Mucosa of stomach (tissue), 1 donor: ENCODE results near the gene IQSEC2.

Experiments
- H3K27me3 ChIP-seq: one replicate; pipeline ENCODE4 v1.7.0; 2013; ENCODE audit warnings: mild to moderate bottlenecking, low read length; ENCODE audit not compliant: control insufficient read depth, insufficient read depth
- H3K36me3 ChIP-seq: one replicate; pipeline ENCODE4 v1.7.0; 2013; ENCODE audit warnings: low read length; ENCODE audit not compliant: control insufficient read depth, insufficient read depth
- H3K4me1 ChIP-seq: one replicate; pipeline ENCODE4 v1.7.0; 2013; ENCODE audit warnings: mild to moderate bottlenecking, low read length; ENCODE audit not compliant: control insufficient read depth, insufficient read depth
- H3K4me3 ChIP-seq: one replicate; pipeline ENCODE4 v1.7.0; 2013; ENCODE audit warnings: low read length
- H3K9ac ChIP-seq: one replicate; pipeline ENCODE4 v1.7.0; 2013; ENCODE audit warnings: mild to moderate bottlenecking, low read length, moderate library complexity
- H3K9me3 ChIP-seq: one replicate; pipeline ENCODE4 v1.7.0; 2013; ENCODE audit warnings: mild to moderate bottlenecking, low read length, moderate library complexity; ENCODE audit not compliant: control insufficient read depth
- donor health status: Pancreatic carcinoma.

IQSEC2 gene

GRCh38 chrX:53244610-53245009 is 36.8 kb downstream of the IQSEC2 start:
- H3K4me3 ChIP-seq, result no peak overlapping the region
- H3K36me3 ChIP-seq, result no peaks in the 10 kb centered on the region
- no peak overlapping the region for H3K9ac ChIP-seq
- no peaks in the 10 kb centered on the region for H3K9me3 ChIP-seq
- H3K27me3 ChIP-seq, result no peaks in the 10 kb centered on the region
- no peaks in the 10 kb centered on the region for H3K4me1 ChIP-seq

DNA sequence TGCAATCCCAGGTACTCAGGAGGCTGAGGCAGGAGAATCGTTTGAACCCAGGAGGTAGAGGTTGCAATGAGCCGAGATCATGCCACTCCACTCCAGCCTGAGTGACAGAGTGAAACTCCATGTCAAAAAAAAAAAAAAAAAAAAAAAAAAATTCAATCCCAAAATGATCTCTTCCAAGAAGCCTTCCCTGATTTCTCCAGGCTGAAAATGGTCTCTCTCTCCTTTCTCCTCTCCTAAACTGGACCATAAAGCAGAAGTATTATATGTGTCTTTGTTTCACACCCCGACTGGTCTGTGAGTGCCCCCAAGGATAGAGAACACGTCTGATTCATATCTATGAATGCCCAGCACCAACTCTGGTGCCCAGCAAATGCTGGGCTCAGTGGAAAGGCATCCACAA is 39.1 kb downstream of the IQSEC2 start:
- Histone ChIP-seq H3K4me3 (no peak overlapping the region), H3K36me3 (no peaks in the 10 kb centered on the region), H3K9ac (no peak overlapping the region), H3K4me1 (no peaks in the 10 kb centered on the region), H3K9me3 (no peaks in the 10 kb centered on the region), H3K27me3 (no peaks in the 10 kb centered on the region)

GRCh38 chrX:53241558-53241957 is 39.8 kb downstream of the IQSEC2 start:
- Histone ChIP-seq H3K4me3 (no peak overlapping the region), H3K9me3 (no peaks in the 10 kb centered on the region), H3K9ac (no peak overlapping the region), H3K27me3 (no peaks in the 10 kb centered on the region), H3K4me1 (no peaks in the 10 kb centered on the region), H3K36me3 (no peaks in the 10 kb centered on the region)

GRCh38 chrX:53239474-53239873 is 41.9 kb downstream of the IQSEC2 start:
- H3K9me3 ChIP-seq, result no peaks in the 10 kb centered on the region
- no peak overlapping the region for H3K9ac ChIP-seq
- no peaks in the 10 kb centered on the region for H3K36me3 ChIP-seq
- H3K27me3 ChIP-seq, result no peaks in the 10 kb centered on the region
- H3K4me1 ChIP-seq, result no peaks in the 10 kb centered on the region
- H3K4me3 ChIP-seq, result no peak overlapping the region

DNA sequence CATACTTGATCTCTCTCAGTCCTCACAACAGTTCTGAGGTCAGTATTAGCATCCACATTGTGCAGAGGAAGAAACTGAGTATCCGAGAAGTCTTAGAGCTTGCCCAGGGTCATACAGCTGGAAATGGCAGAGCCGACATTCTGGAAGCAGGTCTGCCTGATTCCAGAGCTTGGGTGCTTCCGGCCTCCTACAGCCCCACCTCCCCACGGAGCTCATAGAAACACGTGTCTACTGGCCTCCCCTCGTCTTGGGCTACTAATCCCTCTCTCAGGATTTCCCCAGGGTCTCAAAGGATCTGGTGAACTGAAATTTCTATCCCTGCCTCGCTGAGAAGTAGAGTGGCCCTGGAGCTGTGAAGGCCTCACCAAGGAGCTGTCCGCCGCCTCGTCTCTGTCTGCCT is 44.3 kb downstream of the IQSEC2 start:
- H3K9me3 ChIP-seq, result no peaks in the 10 kb centered on the region
- no peaks in the 10 kb centered on the region for H3K27me3 ChIP-seq
- H3K36me3 ChIP-seq, result no peaks in the 10 kb centered on the region

GRCh38 chrX:53236025-53236679 is 45.2 kb downstream of the IQSEC2 start:
- H3K27me3 ChIP-seq, result no peaks in the 10 kb centered on the region
- H3K9me3 ChIP-seq, result no peaks in the 10 kb centered on the region

More for the DNA sequence above, 44.3 kb downstream of the IQSEC2 start:
- Histone ChIP-seq H3K4me1 (no peaks in the 10 kb centered on the region), H3K9ac (no peak overlapping the region), H3K4me3 (no peak overlapping the region)

DNA sequence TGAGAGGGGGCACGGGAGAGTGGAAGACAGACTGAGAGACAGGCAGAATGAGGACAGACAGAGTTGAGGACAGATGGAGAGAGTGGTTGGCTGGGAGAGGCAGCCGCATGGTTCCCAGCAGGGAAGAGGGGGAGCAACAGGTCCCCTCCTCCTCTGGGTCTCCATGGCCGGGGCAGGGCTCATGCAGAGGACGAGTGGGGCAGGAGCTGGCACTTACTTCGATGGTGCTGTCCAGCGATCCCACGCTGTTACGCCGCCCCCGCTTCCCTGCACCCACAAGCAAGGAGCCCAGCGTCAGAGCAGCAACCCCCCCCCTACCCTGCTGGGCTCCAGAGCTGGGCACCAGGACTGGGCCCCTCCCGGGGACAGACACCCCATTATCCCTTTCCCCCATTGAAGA is 45.8 kb downstream of the IQSEC2 start:
- Histone ChIP-seq H3K4me1 (no peaks in the 10 kb centered on the region), H3K27me3 (no peaks in the 10 kb centered on the region), H3K36me3 (no peaks in the 10 kb centered on the region), H3K4me3 (no peak overlapping the region), H3K9ac (no peak overlapping the region), H3K9me3 (no peaks in the 10 kb centered on the region)

More at GRCh38 chrX:53236025-53236679, 45.2 kb downstream of the IQSEC2 start:
- Histone ChIP-seq H3K36me3 (no peaks in the 10 kb centered on the region), H3K4me1 (no peaks in the 10 kb centered on the region), H3K9ac (no peak overlapping the region), H3K4me3 (no peak overlapping the region)

DNA sequence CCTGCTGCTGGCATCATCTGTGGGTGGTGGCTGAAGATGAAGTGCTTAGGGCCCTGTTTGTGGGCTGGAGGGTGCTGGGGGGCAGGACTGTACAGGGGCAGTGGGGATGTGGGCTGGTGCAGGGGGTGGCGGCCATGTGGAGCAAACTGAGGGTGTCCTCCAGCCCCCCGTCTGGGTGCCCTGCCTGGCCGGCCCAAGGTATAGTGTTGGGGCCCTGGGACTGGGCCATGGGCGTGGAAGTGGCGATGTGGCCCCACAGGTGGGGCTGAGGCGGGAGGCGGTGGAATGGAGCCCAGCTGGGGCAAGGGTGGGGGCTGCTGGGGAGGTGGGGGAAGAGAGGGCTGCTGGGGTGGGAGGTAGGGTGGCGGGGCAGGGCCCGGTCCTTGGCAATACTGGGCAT is 46.9 kb downstream of the IQSEC2 start:
- Histone ChIP-seq H3K4me3 (no peak overlapping the region), H3K27me3 (no peaks in the 10 kb centered on the region), H3K9me3 (no peaks in the 10 kb centered on the region), H3K9ac (no peak overlapping the region), H3K36me3 (no peaks in the 10 kb centered on the region), H3K4me1 (no peaks in the 10 kb centered on the region)

DNA sequence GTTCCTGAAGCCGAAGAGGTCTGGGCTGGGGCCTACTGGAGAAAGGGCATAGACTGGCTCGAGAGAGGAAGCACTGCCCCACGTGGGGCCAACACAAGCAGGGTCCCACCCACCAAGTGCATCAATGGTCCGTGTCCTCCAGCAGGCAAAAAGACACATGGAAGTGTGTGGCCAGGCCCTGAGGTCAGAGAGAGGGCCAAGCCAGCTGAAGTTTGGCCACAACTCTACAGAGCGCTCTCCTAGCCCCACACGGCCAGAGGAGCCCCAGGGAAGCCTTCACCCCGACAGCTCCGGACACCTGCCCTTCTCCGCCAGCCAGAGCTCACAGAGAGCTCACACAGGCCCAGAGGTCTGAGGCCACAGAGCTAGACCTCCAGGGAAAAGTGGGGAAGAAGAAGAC is 47.8 kb downstream of the IQSEC2 start:
- no peak overlapping the region for H3K4me3 ChIP-seq
- H3K9ac ChIP-seq, result no peak overlapping the region
- H3K4me1 ChIP-seq, result no peaks in the 10 kb centered on the region
- H3K36me3 ChIP-seq, result no peaks in the 10 kb centered on the region
- H3K9me3 ChIP-seq, result no peaks in the 10 kb centered on the region
- no peaks in the 10 kb centered on the region for H3K27me3 ChIP-seq

GRCh38 chrX:53230116-53230515 is 51.3 kb downstream of the IQSEC2 start:
- Histone ChIP-seq H3K4me1 (peaks cover 5% of the 10 kb centered on the region), H3K36me3 (no peaks in the 10 kb centered on the region), H3K9me3 (no peaks in the 10 kb centered on the region), H3K4me3 (no peak overlapping the region), H3K27me3 (no peaks in the 10 kb centered on the region), H3K9ac (no peak overlapping the region)

GRCh38 chrX:53227224-53227765 is 54.1 kb downstream of the IQSEC2 start:
- Histone ChIP-seq H3K9me3 (no peaks in the 10 kb centered on the region), H3K9ac (no peak overlapping the region), H3K27me3 (no peaks in the 10 kb centered on the region), H3K4me1 (peaks cover 22% of the 10 kb centered on the region), H3K4me3 (no peak overlapping the region), H3K36me3 (no peaks in the 10 kb centered on the region)

GRCh38 chrX:53224860-53225797 is 56.3 kb downstream of the IQSEC2 start, which contains the start of gene KDM5C:
Gene KDM5C (minus strand): TSS chrX:53225207. CDS start chrX:53224889, 318 bp downstream.
- no peaks in the 10 kb centered on the region for H3K36me3 ChIP-seq
- H3K27me3 ChIP-seq, result no peaks in the 10 kb centered on the region
- peak within 1 kb of the TSS; percentile 34 for H3K4me3 ChIP-seq
- H3K4me1 ChIP-seq, result peaks cover 23% of the 10 kb centered on the region
- H3K9me3 ChIP-seq, result no peaks in the 10 kb centered on the region
- H3K9ac ChIP-seq, result peak within 1 kb of the TSS; percentile 86
